Activated CD4-positive, alpha-beta T cell treated with anti-CD3 and anti-CD28 coated beads for 36 hours (primary cell): ENCODE measurements around the gene OLFM4. TPM values are rescaled to one million over a fixed set of nuclear protein-coding genes. Genes with fewer than 3 reads are reported as not detected.

Source experiments
- ATAC-seq: fragments of 200-7000 bp; cut with Tn5 transposase; one replicate; pipeline ENCODE4 v1.10.0; 2021; ENCODE audit warnings: mild to moderate bottlenecking, moderate library complexity
- CTCF ChIA-PET: fragments of 350-600 bp; sonication (Branson Sonifier 250); formaldehyde crosslinking; loops from one replicate; lab custom pipeline; 2021; ENCODE audit warnings: antibody characterized with exemption; lab: Charles Lee
- POLR2A ChIA-PET: fragments of 350-600 bp; sonication (Branson Sonifier 250); formaldehyde crosslinking; loops from one replicate; lab custom pipeline; 2021; ENCODE audit warnings: antibody characterized with exemption, inconsistent platforms; lab: Charles Lee
- DNase-seq: peaks from one replicate; pipeline ENCODE4 v3.0.0-alpha.2; 2020
- H3K27ac Mint-ChIP-seq: one replicate; pipeline ENCODE4 v1.8.0; 2021; ENCODE audit warnings: mixed read lengths
- H3K27me3 Mint-ChIP-seq: one replicate; pipeline ENCODE4 v1.8.0; 2021; ENCODE audit warnings: mixed read lengths
- H3K36me3 Mint-ChIP-seq: one replicate; pipeline ENCODE4 v1.8.0; 2021; ENCODE audit warnings: low read depth, mixed read lengths
- H3K4me1 Mint-ChIP-seq: one replicate; pipeline ENCODE4 v1.8.0; 2021; ENCODE audit warnings: mixed read lengths
- H3K4me3 Mint-ChIP-seq: one replicate; pipeline ENCODE4 v1.8.0; 2021; ENCODE audit warnings: mild to moderate bottlenecking, moderate library complexity, mixed read lengths
- H3K9me3 Mint-ChIP-seq: one replicate; pipeline ENCODE4 v1.8.0; 2021; ENCODE audit warnings: low read depth, mixed read lengths
- intact Hi-C, 2 experiments: fragments of 100-400 bp; cut with DNase I in 1 of 2; cut with micrococcal nuclease in 1 of 2; formaldehyde crosslinking; loops; one replicate each; pipeline versions ENCODE4 v1.14.2 to v1.15.1; 2022 to 2024; cut with DNase I, micrococcal nuclease
- total RNA-seq, 2 experiments: library from RNA; stranded (reverse); gene quantifications; one replicate each; pipeline ENCODE4 v1.2.3, GENCODE V29; 2021

Gene OLFM4
- total RNA-seq, 2 experiments from 2014 or later: not detected

GRCh38 chr13:53074114-53074513, 45.5 kb downstream of the OLFM4 start:
- POLR2A ChIA-PET: no interaction called here
- intact Hi-C loops: no loop called here
- Mint-ChIP-seq H3K36me3 (no peaks in the 10 kb centered on the region), H3K27me3 (peaks cover 2% of the 10 kb centered on the region), H3K27ac (no peak overlapping the region), H3K4me3 (no peak overlapping the region), H3K4me1 (no peaks in the 10 kb centered on the region), H3K9me3 (no peaks in the 10 kb centered on the region)
- ATAC-seq: no peak
- CTCF ChIA-PET: no interaction called here
- DNase-seq: no peak

GRCh38 chr13:53075356-53076041, 46.9 kb downstream of the OLFM4 start:
- POLR2A ChIA-PET: no interaction called here
- no peak overlapping the region for H3K27ac Mint-ChIP-seq
- DNase-seq (no peak), ATAC-seq (no peak)
- H3K4me3 Mint-ChIP-seq: no peak overlapping the region
- H3K27me3 Mint-ChIP-seq: no peaks in the 10 kb centered on the region
- no peaks in the 10 kb centered on the region for H3K4me1 Mint-ChIP-seq
- no peaks in the 10 kb centered on the region for H3K36me3 Mint-ChIP-seq
- CTCF ChIA-PET: no interaction called here
- no peaks in the 10 kb centered on the region for H3K9me3 Mint-ChIP-seq
- intact Hi-C loops: no loop called here

- Mint-ChIP-seq H3K9me3 (no peaks in the 10 kb centered on the region), H3K4me1 (no peaks in the 10 kb centered on the region), H3K4me3 (no peak overlapping the region), H3K27me3 (no peaks in the 10 kb centered on the region), H3K36me3 (no peaks in the 10 kb centered on the region), H3K27ac (no peak overlapping the region)
- DNase-seq (no peak), ATAC-seq (no peak)
- intact Hi-C loops: no loop called here
- ChIA-PET CTCF (interaction anchor here (0.5 to 1.1 kb wide), 2 partner anchors 11 to 57 kb away, joined by 3 to 4 read pairs; no protein-coding TSS in a partner anchor), POLR2A (no interaction called here)
Observed at GRCh38 chr13:53079691-53080090, 51.1 kb downstream of the OLFM4 start.

GRCh38 chr13:53088871-53089270, 60.3 kb downstream of the OLFM4 start:
- ChIA-PET POLR2A (no interaction called here), CTCF (interaction anchor here (0.5 kb wide), 1 partner anchor 144 kb away, joined by 3 read pairs; no protein-coding TSS in a partner anchor)
- no peak overlapping the region for H3K4me3 Mint-ChIP-seq
- H3K27me3 Mint-ChIP-seq: no peaks in the 10 kb centered on the region
- H3K36me3 Mint-ChIP-seq: no peaks in the 10 kb centered on the region
- intact Hi-C loops: no loop called here
- peaks cover 2% of the 10 kb centered on the region for H3K9me3 Mint-ChIP-seq
- H3K27ac Mint-ChIP-seq: no peak overlapping the region
- DNase-seq (no peak), ATAC-seq (no peak)
- no peaks in the 10 kb centered on the region for H3K4me1 Mint-ChIP-seq

GRCh38 chr13:53089951-53090350, 61.3 kb downstream of the OLFM4 start:
- no peak overlapping the region for H3K4me3 Mint-ChIP-seq
- intact Hi-C loops: no loop called here
- H3K4me1 Mint-ChIP-seq: no peaks in the 10 kb centered on the region
- H3K27me3 Mint-ChIP-seq: no peaks in the 10 kb centered on the region
- CTCF ChIA-PET: no interaction called here
- ATAC-seq (no peak), DNase-seq (no peak)
- H3K27ac Mint-ChIP-seq: no peak overlapping the region
- H3K36me3 Mint-ChIP-seq: no peaks in the 10 kb centered on the region
- POLR2A ChIA-PET: no interaction called here
- peaks cover 2% of the 10 kb centered on the region for H3K9me3 Mint-ChIP-seq

- peaks cover 2% of the 10 kb centered on the region for H3K9me3 Mint-ChIP-seq
- H3K4me1 Mint-ChIP-seq: no peaks in the 10 kb centered on the region
- H3K27ac Mint-ChIP-seq: no peak overlapping the region
- H3K36me3 Mint-ChIP-seq: no peaks in the 10 kb centered on the region
- CTCF ChIA-PET: interaction anchor here (0.9 kb wide), 1 partner anchor 10 kb away, joined by 3 read pairs; no protein-coding TSS in a partner anchor
- POLR2A ChIA-PET: no interaction called here
- DNase-seq (no peak), ATAC-seq (no peak)
- H3K4me3 Mint-ChIP-seq: no peak overlapping the region
- intact Hi-C loops: no loop called here
- no peaks in the 10 kb centered on the region for H3K27me3 Mint-ChIP-seq
Observed at GRCh38 chr13:53090461-53090860, 61.8 kb downstream of the OLFM4 start.

- Mint-ChIP-seq H3K36me3 (no peaks in the 10 kb centered on the region), H3K27me3 (no peaks in the 10 kb centered on the region), H3K4me3 (no peak overlapping the region), H3K4me1 (no peaks in the 10 kb centered on the region), H3K27ac (no peak overlapping the region), H3K9me3 (peaks cover 2% of the 10 kb centered on the region)
- POLR2A ChIA-PET: no interaction called here
- no peak for DNase-seq
- CTCF ChIA-PET: no interaction called here
- ATAC-seq: no peak
- intact Hi-C loops: no loop called here
Observed at GRCh38 chr13:53092931-53093330, 64.3 kb downstream of the OLFM4 start.

GRCh38 chr13:53098455-53098854, 69.8 kb downstream of the OLFM4 start:
- Mint-ChIP-seq H3K27ac (no peak overlapping the region), H3K27me3 (peaks cover 5% of the 10 kb centered on the region), H3K4me1 (no peaks in the 10 kb centered on the region), H3K36me3 (no peaks in the 10 kb centered on the region), H3K4me3 (no peak overlapping the region), H3K9me3 (peaks cover 5% of the 10 kb centered on the region)
- POLR2A ChIA-PET: no interaction called here
- CTCF ChIA-PET: interaction anchor here (0.6 kb wide), 1 partner anchor 42 kb away, joined by 3 read pairs; no protein-coding TSS in a partner anchor
- no peak for ATAC-seq
- no peak for DNase-seq
- intact Hi-C loops: no loop called here

- Mint-ChIP-seq H3K36me3 (no peaks in the 10 kb centered on the region), H3K27me3 (peaks cover 5% of the 10 kb centered on the region), H3K9me3 (peaks cover 5% of the 10 kb centered on the region), H3K27ac (no peak overlapping the region), H3K4me3 (no peak overlapping the region), H3K4me1 (no peaks in the 10 kb centered on the region)
- intact Hi-C loops: no loop called here
- ChIA-PET CTCF (interaction anchor here (0.7 kb wide), 1 partner anchor 25 kb away, joined by 3 read pairs; no protein-coding TSS in a partner anchor), POLR2A (no interaction called here)
- DNase-seq (no peak), ATAC-seq (no peak)
Observed at GRCh38 chr13:53100394-53101063, 71.9 kb downstream of the OLFM4 start.

Other genes with a start within 250 kb of the OLFM4 start
- not detected for gene PCDH8, start 180.2 kb upstream of the OLFM4 start, total RNA-seq